Activated CD8-positive, alpha-beta memory T cell treated with anti-CD3 and anti-CD28 coated beads, Interleukin-2, amount 50 U/mL, for 24 hours (primary cell): ENCODE measurements around the gene ABHD16B.

ENCODE experiments used
- DNase-seq: peaks from one replicate; pipeline ENCODE4 v3.0.0-alpha.2; 2020; ENCODE audit errors: extremely low read depth

ABHD16B gene

GRCh38 chr20:63861365-63861934 lies at the start of gene ABHD16B:
Gene ABHD16B (plus strand): TSS chr20:63861498. CDS start chr20:63861541, 43 bp downstream.
- DNase-seq: no peak

- DNase-seq: no peak
These were observed 46.2 kb upstream of the ABHD16B start for GRCh38 chr20:63814891-63815614.

GRCh38 chr20:63815615-63816253 lies 45.6 kb upstream of the ABHD16B start:
- DNase-seq: no peak

- DNase-seq: no peak
These were observed 41.9 kb upstream of the ABHD16B start for GRCh38 chr20:63819224-63819921.

- DNase-seq: no peak
These were observed 39.5 kb upstream of the ABHD16B start for GRCh38 chr20:63821811-63822210.

- DNase-seq: no peak
These were observed 39.0 kb upstream of the ABHD16B start for GRCh38 chr20:63822276-63822696.

GRCh38 chr20:63823691-63824311 lies 37.5 kb upstream of the ABHD16B start:
- DNase-seq: no peak

GRCh38 chr20:63825331-63826118 lies 35.8 kb upstream of the ABHD16B start:
- DNase-seq: no peak

GRCh38 chr20:63826753-63827152 lies 34.5 kb upstream of the ABHD16B start:
- DNase-seq: no peak

GRCh38 chr20:63828124-63828523 lies 33.2 kb upstream of the ABHD16B start:
- no peak for DNase-seq

GRCh38 chr20:63828545-63828944 lies 32.8 kb upstream of the ABHD16B start:
- DNase-seq: no peak

- no peak for DNase-seq
These were observed 32.3 kb upstream of the ABHD16B start for GRCh38 chr20:63828951-63829350.

GRCh38 chr20:63829603-63829944 lies 31.7 kb upstream of the ABHD16B start:
- DNase-seq: no peak

GRCh38 chr20:63829945-63830835 lies 31.1 kb upstream of the ABHD16B start:
- DNase-seq: no peak

- DNase-seq: no peak
These were observed 30.3 kb upstream of the ABHD16B start, which contains the start of gene ZBTB46 for GRCh38 chr20:63830841-63831588. Gene ZBTB46 (minus strand): TSS chr20:63831264. CDS start chr20:63790757, 40,507 bp downstream.

GRCh38 chr20:63831646-63831992 lies 29.7 kb upstream of the ABHD16B start:
- no peak for DNase-seq

GRCh38 chr20:63831993-63832686 lies 29.2 kb upstream of the ABHD16B start:
- no peak for DNase-seq

- no peak for DNase-seq
These were observed 27.4 kb upstream of the ABHD16B start for GRCh38 chr20:63833776-63834490.
